SK-N-SH (cell line): Measurements from ENCODE around the gene GRHL3. TPM values are rescaled to one million over a fixed set of nuclear protein-coding genes. Genes with fewer than 3 reads are reported as not detected.
A peak's percentile ranks its signal among the peaks of the same experiment; 100 is the strongest.

Experiments
- CTCF ChIA-PET: fragments of 300-600, 350-600 bp; formaldehyde crosslinking; extraction: SDS; loops from one replicate; lab custom pipeline; 2021; lab: Yijun Ruan, JAX
- POLR2A ChIA-PET: fragments of 350-600 bp; sonication (Branson Sonifier 250); formaldehyde crosslinking; extraction: SDS; loops from one replicate; lab custom pipeline; 2020; ENCODE audit warnings: antibody characterized with exemption, inconsistent platforms; lab: Yijun Ruan, JAX
- DNase-seq: peaks from one replicate; pipeline ENCODE4 v3.0.0; 2012
- H2AFZ ChIP-seq: fragments of 200-600 bp; sonication (generic); 2 replicates; pipeline ENCODE4 v1.8.1; 2016; ENCODE audit warnings: antibody characterized with exemption, mild to moderate bottlenecking, low read depth
- H3F3A ChIP-seq: fragments of 200-600 bp; sonication (generic); replicated peaks from 2 replicates; pipeline ENCODE3; 2016; ENCODE audit warnings: antibody characterized with exemption, mild to moderate bottlenecking; ENCODE audit not compliant: insufficient read depth
- H3K27ac ChIP-seq, 2 experiments: fragments of 200-500 bp in 1 of 2; fragments of 200-600 bp in 1 of 2; sonication (Bioruptor generic) in 1 of 2; sonication (generic), shearing (Covaris generic) in 1 of 2; 2 replicates each; pipeline versions ENCODE4 v1.5.1 to v1.6.1; 2014 to 2016; ENCODE audit warnings: low read depth in 2 of 2, inconsistent platforms in 1 of 2, low read length in 1 of 2, mild to moderate bottlenecking in 1 of 2, mixed read lengths in 1 of 2
- H3K27me3 ChIP-seq: fragments of 200-600 bp; sonication (generic), shearing (Covaris generic); 2 replicates; pipeline ENCODE4 v1.6.1; 2016; ENCODE audit warnings: mixed run types; ENCODE audit not compliant: insufficient read depth
- H3K36me3 ChIP-seq, 2 experiments: fragments of 200-500 bp in 1 of 2; fragments of 200-600 bp in 1 of 2; sonication (Bioruptor generic) in 1 of 2; sonication (generic) in 1 of 2; replicated peaks in 1 of 2; 2 replicates each; pipeline versions ENCODE3 to v1.5.1; 2014 to 2016; ENCODE audit warnings: low read length in 1 of 2, mild to moderate bottlenecking in 1 of 2; ENCODE audit not compliant: insufficient read depth in 2 of 2, control insufficient read depth in 1 of 2
- H3K4me1 ChIP-seq, 2 experiments: fragments of 200-500 bp in 1 of 2; fragments of 200-600 bp in 1 of 2; sonication (Bioruptor generic) in 1 of 2; sonication (generic), shearing (Covaris generic) in 1 of 2; 2 replicates each; pipeline versions ENCODE4 v1.5.1 to v1.6.1; 2014 to 2016; ENCODE audit warnings: low read depth in 1 of 2, low read length in 1 of 2, mixed run types in 1 of 2; ENCODE audit not compliant: insufficient read depth in 2 of 2, control insufficient read depth in 1 of 2
- H3K4me2 ChIP-seq: fragments of 200-600 bp; sonication (generic), shearing (Covaris generic); 2 replicates; pipeline ENCODE4 v1.6.1; 2017; ENCODE audit warnings: mixed run types
- H3K4me3 ChIP-seq, 2 experiments: fragments of 200-500 bp in 1 of 2; fragments of 200-600 bp in 1 of 2; sonication (Bioruptor generic) in 1 of 2; sonication (generic), shearing (Covaris generic) in 1 of 2; 2 replicates each; pipeline versions ENCODE4 v1.5.1 to v1.8.1; 2014 to 2016; ENCODE audit warnings: low read depth in 2 of 2, inconsistent platforms in 1 of 2, low read length in 1 of 2, mild to moderate bottlenecking in 1 of 2, mixed read lengths in 1 of 2, moderate library complexity in 1 of 2
- H3K79me2 ChIP-seq: fragments of 200-600 bp; sonication (generic); 2 replicates; pipeline ENCODE4 v1.8.1; 2017; ENCODE audit warnings: mild to moderate bottlenecking; ENCODE audit not compliant: insufficient read depth
- H3K9ac ChIP-seq: fragments of 200-600 bp; sonication (generic); 2 replicates; pipeline ENCODE4 v1.6.1; 2017; ENCODE audit warnings: mixed run types
- H3K9me2 ChIP-seq: fragments of 200-600 bp; sonication (generic); 2 replicates; pipeline ENCODE4 v1.6.1; 2017; ENCODE audit warnings: mixed run types
- H3K9me3 ChIP-seq: fragments of 200-600 bp; sonication (generic); 2 replicates; pipeline ENCODE4 v1.6.1; 2017; ENCODE audit warnings: mixed run types, mild to moderate bottlenecking, moderate library complexity
- H4K20me1 ChIP-seq: fragments of 200-600 bp; sonication (generic); 2 replicates; pipeline ENCODE4 v1.6.1; 2017; ENCODE audit warnings: mild to moderate bottlenecking, mixed run types; ENCODE audit not compliant: insufficient read depth
- EP300 ChIP-seq, 2 experiments: IDR thresholded peaks; 2 replicates each; pipeline versions ENCODE4 v1.4.0 to v1.6.1; 2012; ENCODE audit warnings: borderline replicate concordance in 1 of 2, low read depth in 1 of 2, low read length in 1 of 2
- FOXJ3 ChIP-seq: sonication (generic); formaldehyde crosslinking; IDR thresholded peaks from 2 replicates; pipeline ENCODE4 v1.5.1; 2020; ENCODE audit warnings: mild to moderate bottlenecking, missing genetic modification reagents
- FOXM1 ChIP-seq: IDR thresholded peaks from 2 replicates; pipeline ENCODE4 v1.4.0; 2012; ENCODE audit warnings: low read depth, mild to moderate bottlenecking
- GABPA ChIP-seq: IDR thresholded peaks from 2 replicates; pipeline ENCODE4 v1.4.0; 2012; ENCODE audit warnings: low read depth, mild to moderate bottlenecking
- MEF2A ChIP-seq: IDR thresholded peaks from 2 replicates; pipeline ENCODE4 v1.4.0; 2012; ENCODE audit warnings: low read depth, borderline replicate concordance
- MXI1 ChIP-seq: IDR thresholded peaks from 2 replicates; pipeline ENCODE4 v1.6.1; 2012; ENCODE audit warnings: mild to moderate bottlenecking, low read depth, low read length, improper control_type of control experiment
- POLR2AphosphoS5 ChIP-seq: IDR thresholded peaks from 2 replicates; pipeline ENCODE4 v1.6.1; 2012; ENCODE audit warnings: low read depth, low read length
- RCOR1 ChIP-seq: fragments of 150-350 bp; IDR thresholded peaks from 2 replicates; pipeline ENCODE4 v1.6.1; 2017; ENCODE audit warnings: antibody characterized with exemption, low read length
- RFX5 ChIP-seq: IDR thresholded peaks from 2 replicates; pipeline ENCODE4 v1.6.1; 2012; ENCODE audit warnings: mild to moderate bottlenecking, improper control_type of control experiment, low read length
- RXRA ChIP-seq: IDR thresholded peaks from 2 replicates; pipeline ENCODE4 v1.4.0; 2012; ENCODE audit warnings: low read depth, mild to moderate bottlenecking, borderline replicate concordance
- TAF1 ChIP-seq: IDR thresholded peaks from 2 replicates; pipeline ENCODE4 v1.6.1; 2012; ENCODE audit warnings: low read depth, mild to moderate bottlenecking, low read length, moderate library complexity, borderline replicate concordance
- TCF12 ChIP-seq: IDR thresholded peaks from 2 replicates; pipeline ENCODE4 v1.4.0; 2012
- WGBS: methylation state at CpG from one replicate; pipeline ENCODE4 v1.1.6; 2017; ENCODE audit warnings: low lambda C conversion rate; 5-methylcytosine and 5-hydroxymethylcytosine counted together
- polyA plus RNA-seq, 3 experiments: library from polyadenylated mRNA; depleted of rRNA; stranded (reverse); fragments of >200 nt; gene quantifications; 2 replicates each; pipeline ENCODE4 v1.2.3, GENCODE V29; 2012
- TF ChIP-seq, protein P1 (sequence below): IDR thresholded peaks from 2 replicates; pipeline ENCODE4 v1.6.1; 2012; ENCODE audit warnings: mild to moderate bottlenecking, low read depth, low read length, moderate library complexity
- TF ChIP-seq, protein P2 (sequence below): fragments of 150-350 bp; IDR thresholded peaks from 2 replicates; pipeline ENCODE4 v1.6.1; 2016; ENCODE audit warnings: mild to moderate bottlenecking, low read depth, low read length
- TF ChIP-seq, protein P3 (sequence below): IDR thresholded peaks from 2 replicates; pipeline ENCODE4; 2012
- TF ChIP-seq, protein P4 (sequence below): fragments of 200-600 bp; sonication (generic); IDR thresholded peaks from 2 replicates; pipeline ENCODE4 v1.6.1; 2017; ENCODE audit warnings: antibody characterized with exemption, mild to moderate bottlenecking, moderate library complexity

The GRHL3 gene
- polyA plus RNA-seq, 1 of the 3 experiments (the other 2 are of a cell fraction) = 0.05 TPM

DNA sequence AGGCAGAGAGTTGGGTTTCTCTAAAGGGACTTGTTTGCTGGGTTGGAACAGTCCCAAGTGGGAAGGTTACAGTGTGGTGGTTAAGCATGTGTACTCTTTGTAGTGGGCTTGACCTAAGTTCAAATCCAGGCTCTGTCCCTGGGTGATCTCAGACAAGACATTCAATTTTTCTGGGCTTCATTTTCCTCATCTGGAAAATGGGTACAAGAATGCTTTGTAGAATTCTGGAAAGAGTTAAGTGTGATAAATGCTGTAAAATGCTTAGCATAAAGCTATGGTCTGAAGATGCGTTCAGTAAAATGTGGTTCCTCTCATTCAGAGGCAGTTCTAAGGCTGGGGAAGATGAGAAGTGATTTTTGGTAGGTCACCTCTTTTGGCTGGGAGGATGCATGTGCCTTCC, 805 bp downstream of the GRHL3 start:
- no peak for TF ChIP-seq RXRA
- TF ChIP-seq EP300 (IDR thresholded peaks at IDR 0.05; ENCODE audit: borderline replicate concordance in 1 of 2, low read depth in 1 of 2, low read length in 1 of 2) = no peak
- TF ChIP-seq RFX5 = no peak
- TF ChIP-seq FOXJ3 (CRISPR knock-in tag) = no peak
- TF ChIP-seq, protein P1, sequence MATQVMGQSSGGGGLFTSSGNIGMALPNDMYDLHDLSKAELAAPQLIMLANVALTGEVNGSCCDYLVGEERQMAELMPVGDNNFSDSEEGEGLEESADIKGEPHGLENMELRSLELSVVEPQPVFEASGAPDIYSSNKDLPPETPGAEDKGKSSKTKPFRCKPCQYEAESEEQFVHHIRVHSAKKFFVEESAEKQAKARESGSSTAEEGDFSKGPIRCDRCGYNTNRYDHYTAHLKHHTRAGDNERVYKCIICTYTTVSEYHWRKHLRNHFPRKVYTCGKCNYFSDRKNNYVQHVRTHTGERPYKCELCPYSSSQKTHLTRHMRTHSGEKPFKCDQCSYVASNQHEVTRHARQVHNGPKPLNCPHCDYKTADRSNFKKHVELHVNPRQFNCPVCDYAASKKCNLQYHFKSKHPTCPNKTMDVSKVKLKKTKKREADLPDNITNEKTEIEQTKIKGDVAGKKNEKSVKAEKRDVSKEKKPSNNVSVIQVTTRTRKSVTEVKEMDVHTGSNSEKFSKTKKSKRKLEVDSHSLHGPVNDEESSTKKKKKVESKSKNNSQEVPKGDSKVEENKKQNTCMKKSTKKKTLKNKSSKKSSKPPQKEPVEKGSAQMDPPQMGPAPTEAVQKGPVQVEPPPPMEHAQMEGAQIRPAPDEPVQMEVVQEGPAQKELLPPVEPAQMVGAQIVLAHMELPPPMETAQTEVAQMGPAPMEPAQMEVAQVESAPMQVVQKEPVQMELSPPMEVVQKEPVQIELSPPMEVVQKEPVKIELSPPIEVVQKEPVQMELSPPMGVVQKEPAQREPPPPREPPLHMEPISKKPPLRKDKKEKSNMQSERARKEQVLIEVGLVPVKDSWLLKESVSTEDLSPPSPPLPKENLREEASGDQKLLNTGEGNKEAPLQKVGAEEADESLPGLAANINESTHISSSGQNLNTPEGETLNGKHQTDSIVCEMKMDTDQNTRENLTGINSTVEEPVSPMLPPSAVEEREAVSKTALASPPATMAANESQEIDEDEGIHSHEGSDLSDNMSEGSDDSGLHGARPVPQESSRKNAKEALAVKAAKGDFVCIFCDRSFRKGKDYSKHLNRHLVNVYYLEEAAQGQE = no peak
- TF ChIP-seq RCOR1 = no peak
- TF ChIP-seq TAF1 = no peak
- no peak for TF ChIP-seq FOXM1
- TF ChIP-seq MXI1 = no peak
- TF ChIP-seq POLR2AphosphoS5 = no peak
- Histone ChIP-seq H3K9me3 (no peaks in the 10 kb centered on the region), H4K20me1 (no peaks in the 10 kb centered on the region), H2AFZ (no peak overlapping the region), H3K4me1 (peaks cover 0 to 9% of the 10 kb centered on the region in 2 experiments; a peak in 1 of 4 replicates), H3K9me2 (no peaks in the 10 kb centered on the region), H3K4me2 (no peak overlapping the region), H3K4me3 (no peak overlapping the region), H3K27ac (no peak overlapping the region), H3K79me2 (no peaks in the 10 kb centered on the region), H3K9ac (no peak overlapping the region), H3F3A (no peaks in the 10 kb centered on the region), H3K27me3 (0 out of 2 replicates have a peak, but pooled peaks cover 17% of the 10 kb centered on the region), H3K36me3 (no peaks in the 10 kb centered on the region)
- ChIA-PET CTCF (interaction anchor here (1.3 to 3.6 kb wide), 2 partner anchors 118 to 120 kb away, joined by 3 to 11 read pairs; no protein-coding TSS in a partner anchor), POLR2A (no interaction called here)
- WGBS = 61% methylated on average over 1 of the region's 1 CpG
- no peak for DNase-seq

DNA sequence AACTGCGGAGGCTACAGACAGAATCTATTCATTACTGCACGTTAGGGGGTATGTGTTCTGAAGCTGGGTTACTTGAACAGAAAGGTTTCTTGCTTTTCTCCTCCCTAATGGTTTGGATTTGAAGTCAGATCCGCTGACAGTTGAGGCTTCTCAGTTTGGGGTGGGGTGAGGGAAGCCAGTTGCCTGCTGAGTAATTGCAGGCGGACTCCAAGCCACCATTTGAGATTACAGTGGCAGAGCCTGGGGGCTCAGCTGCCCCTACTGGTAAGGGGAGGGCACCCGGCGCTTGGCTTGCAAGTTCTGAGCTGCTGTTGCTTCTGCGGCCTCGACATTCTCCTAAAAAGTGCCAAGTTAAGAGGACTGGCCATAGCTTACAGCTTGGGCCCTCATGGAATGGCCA, 2.0 kb downstream of the GRHL3 start:
- Histone ChIP-seq H3K4me3 (no peak overlapping the region), H2AFZ (no peak overlapping the region)
- TF ChIP-seq GABPA (no peak), TCF12 (no peak), POLR2AphosphoS5 (no peak), MEF2A (no peak), FOXM1 (no peak)
- TF ChIP-seq, protein P2, sequence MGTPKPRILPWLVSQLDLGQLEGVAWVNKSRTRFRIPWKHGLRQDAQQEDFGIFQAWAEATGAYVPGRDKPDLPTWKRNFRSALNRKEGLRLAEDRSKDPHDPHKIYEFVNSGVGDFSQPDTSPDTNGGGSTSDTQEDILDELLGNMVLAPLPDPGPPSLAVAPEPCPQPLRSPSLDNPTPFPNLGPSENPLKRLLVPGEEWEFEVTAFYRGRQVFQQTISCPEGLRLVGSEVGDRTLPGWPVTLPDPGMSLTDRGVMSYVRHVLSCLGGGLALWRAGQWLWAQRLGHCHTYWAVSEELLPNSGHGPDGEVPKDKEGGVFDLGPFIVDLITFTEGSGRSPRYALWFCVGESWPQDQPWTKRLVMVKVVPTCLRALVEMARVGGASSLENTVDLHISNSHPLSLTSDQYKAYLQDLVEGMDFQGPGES = no peak
- TF ChIP-seq, protein P1 = no peak
- TF ChIP-seq, protein P3, sequence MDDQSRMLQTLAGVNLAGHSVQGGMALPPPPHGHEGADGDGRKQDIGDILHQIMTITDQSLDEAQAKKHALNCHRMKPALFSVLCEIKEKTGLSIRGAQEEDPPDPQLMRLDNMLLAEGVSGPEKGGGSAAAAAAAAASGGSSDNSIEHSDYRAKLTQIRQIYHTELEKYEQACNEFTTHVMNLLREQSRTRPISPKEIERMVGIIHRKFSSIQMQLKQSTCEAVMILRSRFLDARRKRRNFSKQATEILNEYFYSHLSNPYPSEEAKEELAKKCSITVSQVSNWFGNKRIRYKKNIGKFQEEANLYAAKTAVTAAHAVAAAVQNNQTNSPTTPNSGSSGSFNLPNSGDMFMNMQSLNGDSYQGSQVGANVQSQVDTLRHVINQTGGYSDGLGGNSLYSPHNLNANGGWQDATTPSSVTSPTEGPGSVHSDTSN = no peak
- TF ChIP-seq, protein P4, sequence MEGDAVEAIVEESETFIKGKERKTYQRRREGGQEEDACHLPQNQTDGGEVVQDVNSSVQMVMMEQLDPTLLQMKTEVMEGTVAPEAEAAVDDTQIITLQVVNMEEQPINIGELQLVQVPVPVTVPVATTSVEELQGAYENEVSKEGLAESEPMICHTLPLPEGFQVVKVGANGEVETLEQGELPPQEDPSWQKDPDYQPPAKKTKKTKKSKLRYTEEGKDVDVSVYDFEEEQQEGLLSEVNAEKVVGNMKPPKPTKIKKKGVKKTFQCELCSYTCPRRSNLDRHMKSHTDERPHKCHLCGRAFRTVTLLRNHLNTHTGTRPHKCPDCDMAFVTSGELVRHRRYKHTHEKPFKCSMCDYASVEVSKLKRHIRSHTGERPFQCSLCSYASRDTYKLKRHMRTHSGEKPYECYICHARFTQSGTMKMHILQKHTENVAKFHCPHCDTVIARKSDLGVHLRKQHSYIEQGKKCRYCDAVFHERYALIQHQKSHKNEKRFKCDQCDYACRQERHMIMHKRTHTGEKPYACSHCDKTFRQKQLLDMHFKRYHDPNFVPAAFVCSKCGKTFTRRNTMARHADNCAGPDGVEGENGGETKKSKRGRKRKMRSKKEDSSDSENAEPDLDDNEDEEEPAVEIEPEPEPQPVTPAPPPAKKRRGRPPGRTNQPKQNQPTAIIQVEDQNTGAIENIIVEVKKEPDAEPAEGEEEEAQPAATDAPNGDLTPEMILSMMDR = no peak

More for the DNA sequence above, 2.0 kb downstream of the GRHL3 start:
- Histone ChIP-seq H3K4me2 (no peak overlapping the region), H3K9me2 (no peaks in the 10 kb centered on the region), H4K20me1 (no peaks in the 10 kb centered on the region), H3K9me3 (no peaks in the 10 kb centered on the region), H3K36me3 (no peaks in the 10 kb centered on the region), H3K27ac (no peak overlapping the region), H3K27me3 (0 out of 2 replicates have a peak, but pooled peaks cover 17% of the 10 kb centered on the region), H3K79me2 (no peaks in the 10 kb centered on the region), H3K4me1 (peaks cover 0 to 9% of the 10 kb centered on the region in 2 experiments; a peak in 1 of 4 replicates), H3F3A (no peaks in the 10 kb centered on the region), H3K9ac (no peak overlapping the region)
- ChIA-PET POLR2A (no interaction called here), CTCF (interaction anchor here (1.0 to 3.6 kb wide), 3 partner anchors 10 to 120 kb away, joined by 4 to 11 read pairs (median 4); no protein-coding TSS in a partner anchor)
- DNase-seq = peak; percentile 62
- 73% methylated on average over 7 of the region's 8 CpGs for WGBS
